Activated T-helper 9 cell treated with anti-CD3 and anti-CD28 coated beads, Interleukin-2, amount 50 U/mL, for 16 hours (primary cell): ENCODE data around the gene CES2.
"Not testable (repeated sequence)": the region's sequence is repeated elsewhere in the genome, so short reads cannot be mapped to it uniquely, and the experiment has no call there.

Experiments
- DNase-seq: peaks from one replicate; pipeline ENCODE4 v3.0.0-alpha.2; 2020; ENCODE audit warnings: low read depth

CES2 gene

DNA sequence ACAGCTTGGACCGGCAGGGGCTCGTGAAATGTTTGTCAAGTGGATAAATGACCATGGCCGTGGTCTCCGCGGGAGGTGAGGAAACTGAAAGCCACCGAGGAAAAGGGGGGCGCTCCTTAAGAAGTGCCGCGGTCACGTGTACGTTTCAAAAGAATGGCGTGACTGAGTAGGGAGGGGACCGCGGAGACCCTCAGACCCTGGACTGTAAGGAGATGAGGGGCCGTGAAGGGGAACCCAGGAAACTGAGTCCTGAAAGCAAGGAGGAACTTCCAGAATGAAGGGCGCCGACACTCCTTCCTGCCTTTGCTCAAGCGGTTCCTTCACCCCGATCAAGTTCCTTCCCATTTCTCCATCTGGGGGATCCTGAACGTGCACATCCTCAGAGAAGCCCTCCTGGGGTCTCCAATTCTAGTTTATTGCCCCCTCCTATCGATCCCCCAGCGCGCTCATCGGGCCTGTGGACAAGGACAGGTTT lies 440 bp upstream of the CES2 start:
- not testable (repeated sequence) for DNase-seq

DNA sequence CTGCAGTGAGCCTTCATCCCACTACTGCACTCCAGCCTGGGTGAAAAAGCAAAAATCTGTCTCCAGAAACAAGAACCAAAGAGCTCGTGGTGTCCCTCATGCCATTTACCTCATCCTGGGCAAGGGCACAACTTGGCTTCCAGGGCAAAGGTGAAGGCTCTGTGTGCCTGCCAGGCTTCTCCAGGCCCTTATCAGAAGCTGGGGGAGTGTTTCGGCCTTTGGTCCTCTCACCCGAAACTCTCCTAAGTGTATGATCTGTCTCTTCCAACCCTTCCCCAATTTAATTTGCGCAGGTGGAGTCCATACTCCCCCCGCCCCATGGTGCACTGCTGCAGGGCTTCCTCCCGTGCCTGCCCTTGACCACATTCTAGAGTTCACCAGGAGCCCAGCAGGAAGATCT lies 1.1 kb downstream of the CES2 start:
- no peak for DNase-seq

DNA sequence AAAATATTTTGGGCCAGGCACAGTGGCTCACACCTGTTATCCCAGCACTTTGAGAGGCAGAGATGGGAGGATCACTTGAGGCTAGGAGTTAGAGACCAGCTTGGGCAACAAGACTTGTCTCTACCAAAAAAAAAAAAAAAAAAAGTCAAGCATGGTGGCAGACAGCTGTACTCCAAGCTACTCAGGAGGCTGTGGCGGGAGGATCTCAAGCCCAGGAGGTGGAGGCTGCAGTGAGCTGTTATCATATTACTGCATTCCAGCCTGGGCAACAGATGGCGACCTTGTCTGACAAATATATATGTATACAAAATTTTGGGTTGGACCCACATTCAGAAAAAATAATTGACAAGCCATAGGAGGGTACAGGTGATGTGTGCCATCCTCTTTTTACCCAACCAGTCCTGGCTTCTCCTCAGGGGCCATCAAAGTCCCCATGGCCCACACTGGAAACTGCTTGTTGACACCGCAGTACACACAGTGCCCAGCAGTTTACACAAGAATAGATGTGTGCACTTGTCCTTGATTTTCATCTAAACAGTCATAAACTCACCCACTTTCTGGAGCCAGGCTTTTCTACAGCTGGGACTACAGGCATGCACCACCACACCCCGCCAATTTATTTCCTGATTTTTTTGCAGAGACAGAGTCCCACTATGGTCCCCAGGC lies 1.7 kb downstream of the CES2 start:
- DNase-seq: no peak

DNA sequence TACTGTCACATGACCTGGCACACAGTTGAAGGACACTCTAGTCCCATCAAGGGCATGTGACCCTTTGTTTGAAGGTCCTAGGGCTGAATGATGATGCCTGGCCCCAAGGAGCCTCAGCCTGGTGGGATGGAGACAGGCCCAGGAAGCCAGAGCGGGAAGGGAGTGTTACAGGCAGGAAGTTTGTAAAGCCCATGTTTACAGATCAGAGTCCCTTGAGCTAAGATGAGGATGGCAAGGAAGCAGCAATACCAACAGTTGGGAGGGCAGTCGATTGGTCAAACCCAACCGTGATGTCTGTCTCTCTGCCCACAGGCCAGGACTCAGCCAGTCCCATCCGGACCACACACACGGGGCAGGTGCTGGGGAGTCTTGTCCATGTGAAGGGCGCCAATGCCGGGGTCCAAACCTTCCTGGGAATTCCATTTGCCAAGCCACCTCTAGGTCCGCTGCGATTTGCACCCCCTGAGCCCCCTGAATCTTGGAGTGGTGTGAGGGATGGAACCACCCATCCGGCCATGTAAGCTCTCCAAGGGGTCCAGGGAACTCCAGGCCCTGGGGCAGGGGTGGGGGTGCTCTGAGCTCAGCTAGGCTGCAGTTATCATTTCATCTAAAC lies 2.5 kb downstream of the CES2 start:
- no peak for DNase-seq

DNA sequence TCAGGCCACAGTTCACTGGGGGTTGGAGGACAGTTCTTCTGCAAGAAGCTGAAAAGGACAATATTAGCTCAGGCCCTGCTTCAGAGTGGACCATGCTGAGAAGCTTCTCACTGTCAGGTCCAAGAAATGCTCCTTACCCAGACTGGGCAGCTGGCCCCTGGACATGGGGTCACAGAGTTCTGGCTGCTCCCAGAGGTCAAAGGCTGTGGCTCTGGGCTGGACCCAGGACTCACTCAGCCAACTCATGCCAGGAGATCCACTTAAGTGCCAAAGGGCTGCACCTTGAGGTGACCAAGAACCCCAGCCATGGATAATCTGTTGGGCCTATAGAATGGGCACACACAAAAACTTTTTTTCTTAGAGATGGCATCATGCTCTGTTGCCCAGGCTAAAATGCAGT lies 4.0 kb downstream of the CES2 start:
- no peak for DNase-seq

DNA sequence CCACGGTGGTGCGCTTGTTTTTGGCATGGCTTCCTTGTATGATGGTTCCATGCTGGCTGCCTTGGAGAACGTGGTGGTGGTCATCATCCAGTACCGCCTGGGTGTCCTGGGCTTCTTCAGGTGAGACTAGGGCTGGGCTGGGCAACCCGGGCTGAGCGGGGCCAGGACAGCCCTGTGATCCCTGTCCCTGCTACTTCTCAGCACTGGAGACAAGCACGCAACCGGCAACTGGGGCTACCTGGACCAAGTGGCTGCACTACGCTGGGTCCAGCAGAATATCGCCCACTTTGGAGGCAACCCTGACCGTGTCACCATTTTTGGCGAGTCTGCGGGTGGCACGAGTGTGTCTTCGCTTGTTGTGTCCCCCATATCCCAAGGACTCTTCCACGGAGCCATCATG lies 4.9 kb downstream of the CES2 start:
- no peak for DNase-seq

DNA sequence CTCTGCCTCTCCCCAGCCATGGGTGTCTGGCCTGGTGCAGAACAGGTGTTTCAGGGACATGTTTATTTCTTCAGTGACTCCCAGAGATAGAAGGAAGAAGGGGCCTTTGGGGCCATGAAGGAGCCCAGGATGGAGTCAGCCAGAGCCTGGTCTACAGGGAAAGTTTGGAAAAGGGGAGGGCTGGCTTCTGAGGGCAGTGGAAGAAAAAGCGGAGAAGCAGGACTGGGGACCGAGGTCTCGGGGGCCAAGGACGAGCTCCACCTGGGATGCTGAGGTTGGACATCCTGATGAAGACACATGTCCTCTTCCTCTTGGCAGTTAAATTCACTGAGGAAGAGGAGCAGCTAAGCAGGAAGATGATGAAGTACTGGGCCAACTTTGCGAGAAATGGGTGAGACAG lies 7.7 kb downstream of the CES2 start:
- no peak for DNase-seq

DNA sequence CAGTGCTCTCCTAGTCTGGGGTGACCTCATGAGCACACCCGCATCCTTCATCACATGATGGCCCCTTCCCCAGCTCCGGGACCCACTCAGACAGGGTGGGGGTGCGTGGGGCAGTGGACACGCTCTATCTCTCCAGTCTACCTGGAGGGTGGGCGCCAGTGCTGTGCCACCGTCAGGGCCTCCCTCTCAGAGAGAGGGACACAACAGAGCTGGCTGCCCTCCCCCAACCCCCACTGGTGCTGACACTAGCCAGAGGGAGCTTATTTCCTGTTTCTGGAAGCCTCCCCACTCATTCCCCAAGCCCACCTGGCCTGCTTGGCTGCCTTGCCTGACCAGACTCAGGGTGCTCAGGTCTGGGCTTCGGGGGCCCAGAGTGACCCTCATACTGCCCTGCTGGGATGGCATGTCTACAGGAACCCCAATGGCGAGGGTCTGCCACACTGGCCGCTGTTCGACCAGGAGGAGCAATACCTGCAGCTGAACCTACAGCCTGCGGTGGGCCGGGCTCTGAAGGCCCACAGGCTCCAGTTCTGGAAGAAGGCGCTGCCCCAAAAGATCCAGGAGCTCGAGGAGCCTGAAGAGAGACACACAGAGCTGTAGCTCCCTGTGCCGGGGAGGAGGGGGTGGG lies 8.2 kb downstream of the CES2 start:
- DNase-seq: no peak

DNA sequence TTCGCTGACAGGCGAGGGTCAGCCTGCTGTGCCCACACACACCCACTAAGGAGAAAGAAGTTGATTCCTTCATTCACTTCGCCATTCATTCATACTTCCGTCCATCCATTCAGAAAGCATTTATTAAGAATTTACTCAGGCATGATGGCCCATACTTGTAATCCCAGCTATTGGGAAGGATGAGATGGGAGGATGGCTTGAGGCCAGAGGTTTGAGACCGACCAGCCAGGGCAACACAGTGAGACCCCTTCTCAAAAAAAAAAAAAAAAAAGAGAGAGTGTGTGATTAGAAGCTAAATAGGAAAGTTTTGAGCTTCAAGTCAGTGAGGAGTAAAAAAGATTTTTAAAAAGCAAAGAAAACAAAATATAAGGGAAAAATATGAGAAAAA lies 8.7 kb downstream of the CES2 start:
- DNase-seq: no peak

DNA sequence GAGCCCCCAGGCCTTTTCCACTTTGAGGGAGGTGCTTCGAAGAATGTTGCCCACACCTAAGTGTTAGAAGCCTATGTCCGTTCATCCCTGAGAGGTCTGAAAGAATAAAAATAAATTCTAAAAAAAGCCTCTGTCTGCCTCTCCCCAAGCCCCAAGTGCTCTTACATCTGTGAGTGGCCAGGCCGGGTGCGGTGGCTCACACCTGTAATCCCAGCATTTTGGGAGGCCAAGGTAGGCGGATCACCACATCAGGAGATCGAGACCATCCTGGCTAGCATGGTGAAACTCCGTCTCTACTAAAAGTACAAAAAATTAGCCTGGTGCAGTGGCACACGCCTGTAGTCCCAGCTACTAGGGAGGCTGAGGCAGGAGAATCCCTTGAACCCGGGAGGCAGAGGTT lies 9.7 kb downstream of the CES2 start:
- not testable (repeated sequence) for DNase-seq

DNA sequence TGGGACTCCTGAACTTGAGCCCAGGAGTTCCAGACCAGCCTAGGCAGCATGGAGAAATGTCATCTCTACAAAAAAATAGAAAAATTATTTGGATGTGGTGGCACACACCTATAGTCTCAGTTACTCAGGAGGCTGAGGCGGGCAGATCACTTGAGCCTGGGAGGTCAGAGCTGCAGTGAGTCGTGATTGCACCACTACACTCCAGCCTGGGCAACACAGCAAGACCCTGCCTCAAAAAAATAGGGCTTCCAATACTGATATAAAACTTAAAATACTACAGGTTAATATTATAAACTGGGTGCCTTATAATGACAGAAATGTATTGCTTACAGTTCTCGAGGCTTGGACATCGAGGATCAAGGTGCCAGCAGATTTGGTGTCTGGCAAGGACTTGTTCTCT lies 10.6 kb downstream of the CES2 start:
- no peak for DNase-seq

DNA sequence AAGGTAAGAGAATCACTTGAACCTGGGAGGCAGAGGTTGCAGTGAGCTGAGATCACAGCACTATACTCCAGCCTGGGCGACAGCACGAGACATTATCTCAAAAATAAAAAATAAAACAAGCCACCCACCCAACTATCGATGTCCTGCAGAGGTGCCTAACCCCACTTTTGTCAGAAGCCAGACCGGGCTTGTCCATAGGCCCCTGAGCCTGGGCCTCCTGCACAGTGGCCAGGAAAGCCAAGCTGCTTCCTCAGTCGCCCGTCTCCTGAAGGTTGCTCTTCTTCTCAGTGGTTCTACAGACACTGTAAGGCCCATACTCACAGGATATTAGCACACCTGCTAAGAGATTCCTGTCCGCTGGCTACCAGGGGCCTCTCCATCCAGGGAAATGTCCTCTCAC lies 11.2 kb downstream of the CES2 start:
- DNase-seq: no peak

DNA sequence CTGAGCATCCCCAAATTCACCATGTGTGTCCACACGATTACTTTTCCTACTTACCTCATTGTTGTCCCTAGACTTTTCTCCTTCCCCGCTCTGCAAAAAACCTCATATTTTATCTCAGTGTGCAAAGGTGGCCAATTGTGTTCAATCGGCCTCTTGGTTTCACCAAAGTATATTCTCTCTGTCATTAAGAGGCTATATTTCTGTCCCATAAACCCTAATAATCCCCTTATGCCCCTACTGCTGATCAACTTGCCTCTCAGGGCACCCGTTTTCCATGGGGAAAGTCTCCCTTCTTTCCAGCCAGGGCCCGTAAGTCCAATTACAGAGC lies 11.6 kb downstream of the CES2 start:
- no peak for DNase-seq

DNA sequence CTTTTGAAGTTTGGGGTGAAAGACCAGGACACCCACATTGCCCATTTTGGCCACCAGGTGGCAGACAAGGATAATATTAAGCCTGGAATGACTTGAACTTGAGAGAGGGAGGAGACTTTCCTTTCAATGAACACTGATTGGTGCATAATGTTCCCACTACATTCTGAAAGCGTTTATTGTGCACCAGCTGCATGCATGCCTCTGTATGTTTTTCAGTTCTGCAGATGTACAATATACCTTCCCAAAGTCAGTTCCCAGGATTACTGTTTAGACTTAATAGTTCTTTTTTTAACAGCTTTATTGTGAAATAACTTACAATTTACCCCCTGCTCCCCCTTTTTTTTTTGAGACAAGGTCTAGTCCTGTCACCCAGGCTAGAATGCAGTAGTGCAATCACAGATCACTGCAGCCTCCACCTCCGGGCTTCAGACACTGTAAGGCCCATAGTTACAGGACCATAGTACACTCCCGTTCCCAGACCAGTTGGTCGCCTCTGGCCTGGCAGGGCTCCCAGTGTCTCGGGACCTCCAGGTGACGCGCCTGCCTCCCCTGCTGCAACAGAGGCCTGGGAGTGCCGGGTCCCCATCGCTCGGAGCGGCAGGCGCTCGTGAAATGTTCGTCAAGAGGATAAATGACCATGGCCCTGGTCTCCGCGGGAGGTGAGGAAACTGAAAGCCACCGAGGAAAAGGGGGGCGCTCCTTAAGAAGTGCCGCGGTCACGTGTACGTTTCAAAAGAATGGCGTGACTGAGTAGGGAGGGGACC lies 12.2 kb downstream of the CES2 start:
- DNase-seq: peak; percentile 65

DNA sequence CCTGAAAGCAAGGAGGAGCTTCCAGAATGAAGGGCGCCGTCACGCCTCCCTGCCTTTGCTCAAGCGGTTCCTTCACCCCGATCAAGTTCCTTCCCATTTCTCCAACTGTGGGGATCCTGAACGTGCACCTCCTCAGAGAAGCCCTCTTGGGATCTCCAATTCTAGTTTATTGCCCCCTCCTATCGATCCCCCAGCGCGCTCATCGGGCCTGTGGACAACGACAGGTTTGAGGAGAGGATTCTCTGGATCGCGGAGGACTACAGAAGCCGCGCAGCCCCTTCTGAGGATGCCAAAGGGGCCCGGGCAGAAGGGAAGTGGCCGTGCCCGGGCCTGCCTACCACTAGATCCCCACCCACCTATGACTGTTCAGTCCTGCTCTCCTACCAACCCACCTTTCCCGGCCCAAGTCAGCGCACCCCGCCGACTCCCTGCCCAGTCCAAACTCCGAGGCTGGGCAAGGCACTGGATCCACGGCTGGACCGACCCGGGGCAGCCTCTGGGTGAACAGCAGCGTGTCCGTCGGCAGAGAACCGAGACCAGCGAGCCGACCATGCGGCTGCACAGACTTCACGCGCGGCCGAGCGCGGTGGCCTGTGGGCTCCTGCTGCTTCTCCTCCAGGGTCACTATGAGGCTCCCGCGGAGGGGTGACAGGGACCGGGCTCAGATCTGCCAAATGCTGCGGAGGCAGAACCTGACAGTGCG lies 13.0 kb downstream of the CES2 start:
- DNase-seq: no peak

DNA sequence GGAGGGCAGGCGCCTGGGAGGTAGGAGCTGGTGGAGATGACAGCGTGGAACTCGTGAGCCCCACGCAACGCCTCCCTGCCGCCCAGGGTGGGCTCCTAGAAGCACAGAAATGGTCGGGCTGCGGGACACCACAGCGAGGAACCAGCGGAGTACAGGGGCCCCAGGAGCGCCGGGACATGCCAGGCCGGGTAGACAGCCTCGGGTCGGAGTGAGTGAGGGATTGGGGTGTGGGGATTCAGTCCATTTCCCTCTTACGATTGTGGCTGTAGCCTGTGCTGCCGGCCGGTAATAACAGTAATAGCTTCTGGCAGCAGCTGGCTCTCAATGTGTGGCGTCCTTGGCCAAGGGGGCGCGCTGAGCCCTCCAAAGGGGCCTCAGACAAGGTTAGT lies 13.5 kb downstream of the CES2 start:
- DNase-seq: no peak

DNA sequence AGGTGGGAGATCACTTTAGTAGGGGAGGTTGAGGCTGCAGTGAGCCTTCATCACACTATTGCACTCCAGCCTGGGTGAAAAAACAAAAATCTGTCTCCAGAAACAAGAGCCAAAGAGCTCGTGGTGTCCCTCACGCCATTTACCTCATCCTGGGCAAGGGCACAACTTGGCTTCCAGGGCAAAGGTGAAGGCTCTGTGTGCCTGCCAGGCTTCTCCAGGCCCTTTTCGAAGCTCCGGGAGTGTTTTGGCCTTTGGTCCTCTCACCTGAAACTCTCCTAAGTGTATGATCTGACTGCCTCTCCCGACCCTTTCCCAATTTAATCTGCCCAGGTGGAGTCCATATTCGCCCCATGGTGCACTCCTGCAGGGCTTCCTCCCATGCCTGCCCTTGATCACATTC lies 14.2 kb downstream of the CES2 start:
- DNase-seq: no peak

DNA sequence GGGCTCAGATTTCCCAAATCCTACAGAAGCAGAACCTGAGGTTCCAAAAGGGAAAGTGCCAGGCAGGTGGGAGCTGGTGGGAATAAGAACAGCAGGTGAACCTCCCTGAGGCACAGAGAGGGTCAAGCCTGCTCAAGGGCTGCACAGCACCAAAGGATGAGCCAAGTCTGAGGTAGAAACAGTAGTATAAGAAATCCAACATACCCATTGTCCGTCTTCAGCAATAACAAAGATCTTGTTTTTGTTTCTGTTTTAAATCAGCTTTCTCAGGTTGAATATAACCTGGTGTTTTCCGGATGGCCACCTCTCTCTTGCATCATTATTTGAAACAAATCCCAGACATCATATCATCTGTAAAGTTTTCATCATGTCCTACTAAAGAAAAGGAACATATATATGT lies 15.1 kb downstream of the CES2 start:
- no peak for DNase-seq

DNA sequence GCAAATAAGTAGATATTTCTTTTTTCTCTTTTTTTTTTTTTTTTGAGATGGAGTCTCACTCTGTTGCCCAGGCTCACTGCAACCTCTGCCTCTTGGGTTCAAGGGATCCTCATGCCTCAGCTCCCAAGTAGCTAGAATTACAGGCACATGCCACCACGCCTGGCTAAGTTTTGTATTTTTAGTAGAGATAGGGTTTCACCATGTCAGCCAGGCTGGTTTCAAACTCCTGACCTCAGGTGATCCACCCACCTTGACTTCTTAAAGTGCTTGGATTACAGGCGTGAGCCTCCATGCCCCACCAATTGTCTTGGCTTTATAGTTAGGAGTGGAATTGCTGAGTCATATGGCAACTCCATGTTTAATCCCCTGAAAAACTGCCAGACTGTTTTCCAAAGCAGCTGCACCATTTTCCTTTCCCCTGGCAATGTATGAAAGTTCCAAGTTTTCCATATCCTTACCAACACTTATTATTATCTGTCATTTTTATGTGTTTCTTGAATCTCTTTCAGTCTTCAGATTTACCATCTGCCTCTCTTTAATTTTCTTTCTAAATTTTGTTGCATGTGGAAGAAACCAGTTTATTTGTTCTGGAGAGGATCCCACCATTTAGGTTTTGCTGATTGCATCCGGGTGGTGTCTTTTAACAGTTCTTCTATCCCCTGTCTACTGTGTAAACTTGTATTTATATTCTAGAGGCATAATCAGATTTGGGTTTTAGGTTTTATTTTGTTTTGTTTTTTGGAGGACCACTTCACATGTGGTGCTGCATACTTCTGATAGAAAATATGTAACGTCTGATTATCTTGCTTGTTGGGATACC lies 15.9 kb downstream of the CES2 start:
- DNase-seq: no peak

DNA sequence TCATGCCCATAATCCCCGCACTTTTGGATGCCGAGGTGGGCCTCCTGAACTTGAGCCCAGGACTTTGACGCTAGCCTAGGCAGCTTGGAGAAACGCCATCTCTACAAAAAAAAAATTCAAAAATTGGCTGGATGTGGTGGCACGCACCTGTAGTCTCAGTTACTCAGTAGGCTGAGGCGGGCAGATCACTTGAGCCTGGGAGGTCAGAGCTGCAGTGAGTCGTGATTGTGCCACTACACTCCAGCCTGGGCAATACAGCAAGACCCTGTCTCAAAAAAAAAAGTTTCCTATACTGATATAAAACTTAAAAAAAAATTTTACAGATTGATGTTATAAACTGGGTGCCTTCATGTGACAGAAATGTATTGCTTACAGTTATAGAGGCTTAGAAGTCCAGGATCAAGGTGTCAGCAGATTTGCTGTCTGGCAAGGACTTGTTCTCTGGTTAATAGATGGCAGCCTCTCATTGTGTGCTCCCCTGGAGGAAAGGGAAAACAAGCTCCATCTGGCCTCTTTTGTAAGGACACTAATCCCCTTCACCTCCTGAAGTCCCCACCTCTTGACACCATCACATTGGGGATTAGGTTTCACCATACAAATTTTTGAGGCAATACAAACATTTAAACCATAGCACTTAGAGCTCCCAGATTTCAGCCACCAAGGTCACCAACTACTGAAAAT lies 17.3 kb downstream of the CES2 start:
- no peak for DNase-seq

DNA sequence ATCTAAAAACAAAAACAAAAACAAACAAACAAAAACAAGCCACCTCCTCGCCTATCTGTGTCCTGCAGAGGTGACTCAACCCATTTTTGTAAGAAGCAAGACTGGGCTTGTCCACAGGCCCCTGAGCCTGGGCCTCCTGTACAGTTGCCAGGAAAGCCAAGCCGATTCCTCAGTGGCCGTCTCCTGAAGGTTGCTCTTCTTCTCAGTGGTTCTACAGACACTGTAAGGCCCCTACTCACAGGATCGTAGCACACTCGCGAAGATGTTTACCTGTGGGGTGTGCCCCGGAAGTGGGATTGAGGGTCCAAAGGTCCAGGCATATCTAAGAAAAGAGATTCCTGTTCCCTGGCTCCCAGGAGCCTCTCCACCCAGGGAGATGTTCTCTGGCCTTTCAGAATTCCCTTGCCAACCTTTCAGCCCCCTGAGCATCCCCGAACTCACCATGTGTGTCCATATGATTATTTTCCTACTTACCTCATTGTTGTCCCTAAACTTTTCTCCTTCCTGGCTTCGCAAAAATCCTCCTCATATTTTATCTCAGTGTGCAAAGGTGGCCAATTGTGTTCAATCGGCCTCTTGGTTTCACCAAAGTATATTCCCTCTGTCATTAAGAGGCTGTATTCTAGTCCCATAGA lies 18.3 kb downstream of the CES2 start:
- DNase-seq: no peak
